ENCODE data around the gene TDRD9.
"Not testable (repeated sequence)": the region's sequence is repeated elsewhere in the genome, so short reads cannot be mapped to it uniquely, and the experiment has no call there.

Gene TDRD9

DNA sequence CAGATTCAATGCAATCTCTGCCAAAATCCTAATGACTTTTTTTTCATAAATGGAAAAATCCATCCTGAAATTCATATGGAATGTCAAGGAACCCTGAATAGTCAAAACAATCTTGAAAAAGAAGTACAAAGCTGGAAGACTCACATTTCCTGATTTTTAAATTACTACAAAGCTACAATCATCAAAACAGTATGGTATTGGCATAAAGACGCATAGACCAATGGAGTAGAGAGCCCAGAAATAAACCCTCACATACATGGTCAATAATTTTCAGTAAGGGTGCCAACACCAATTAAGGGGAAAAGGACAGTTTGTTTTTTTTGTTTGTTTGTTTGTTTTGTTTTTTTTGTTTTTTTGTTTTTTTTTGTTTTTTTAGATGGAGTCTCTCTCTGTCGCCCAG, 18.7 kb downstream of the TDRD9 start:
- H3K4me1 ChIP-seq (ENCODE audit: control insufficient read depth, insufficient read depth, low read length, poor library complexity, severe bottlenecking): no peaks in the 10 kb centered on the region
- peaks cover 2% of the 10 kb centered on the region for H3K27me3 ChIP-seq (replicated peaks; ENCODE audit: control insufficient read depth, insufficient read depth, low read length, poor library complexity, severe bottlenecking)
- H3K36me3 ChIP-seq (ENCODE audit: control insufficient read depth, insufficient read depth, low read length): no peaks in the 10 kb centered on the region
- no peak overlapping the region for H3K27ac ChIP-seq (ENCODE audit: insufficient read depth, low read length, poor library complexity, severe bottlenecking)
- H3K4me3 ChIP-seq (ENCODE audit: insufficient read depth, low read depth, low read length, poor library complexity, severe bottlenecking): no peak overlapping the region
- no peaks in the 10 kb centered on the region for H3K9me3 ChIP-seq (ENCODE audit: control insufficient read depth, low read length)
- DNase-seq: no peak

DNA sequence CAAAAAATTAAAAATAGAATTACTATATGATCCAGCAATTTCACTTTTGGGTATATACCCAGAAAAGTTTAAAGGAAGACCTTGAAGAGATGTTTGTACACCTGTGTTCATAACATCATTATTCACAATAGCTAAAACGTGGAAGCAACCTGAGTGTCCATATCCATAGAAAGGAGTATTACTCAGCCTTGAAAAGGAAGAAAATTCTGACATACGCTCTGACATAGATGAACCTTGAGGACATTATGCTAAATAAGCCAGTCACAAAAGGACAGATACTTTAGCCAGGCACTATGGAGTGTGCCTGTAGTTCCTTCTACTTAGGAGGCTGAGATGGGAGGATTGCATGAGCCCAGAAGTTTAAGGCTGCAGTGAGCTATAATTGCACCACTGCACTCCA, 20.2 kb downstream of the TDRD9 start:
- DNase-seq: no peak
- Histone ChIP-seq H3K9me3 (ENCODE audit: control insufficient read depth, low read length) (no peaks in the 10 kb centered on the region), H3K27ac (ENCODE audit: insufficient read depth, low read length, poor library complexity, severe bottlenecking) (no peak overlapping the region)

DNA sequence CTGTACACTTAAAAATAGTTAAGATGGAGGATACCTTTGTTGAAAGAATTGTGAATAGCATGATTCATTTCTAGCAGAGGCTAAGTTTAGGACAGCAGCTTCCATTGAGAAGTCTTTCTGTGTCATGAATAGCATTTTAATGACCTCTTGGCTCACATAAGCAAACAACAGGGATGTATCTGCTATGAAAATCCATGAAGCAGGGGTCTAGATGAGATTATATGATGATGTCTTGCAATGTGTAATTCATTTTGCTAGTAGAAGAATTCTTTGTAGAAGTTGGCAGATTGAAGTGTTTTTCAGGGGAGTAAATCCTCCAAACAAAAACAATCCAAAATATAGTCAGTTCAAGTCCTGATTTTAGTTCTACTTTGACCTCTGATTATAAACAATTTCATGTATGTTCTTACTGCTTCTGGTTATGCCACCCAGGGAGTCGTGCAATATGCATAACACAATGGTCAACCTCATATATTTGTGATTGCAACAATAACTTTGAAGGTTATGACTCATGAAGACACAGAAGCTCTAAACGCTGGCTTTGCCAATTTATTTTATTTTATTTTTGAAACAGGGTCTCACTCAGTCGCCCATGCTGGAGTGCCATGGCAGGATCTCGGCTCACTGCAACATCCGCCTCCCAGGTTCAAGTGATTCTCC, 21.0 kb downstream of the TDRD9 start:
- DNase-seq: no peak
- no peaks in the 10 kb centered on the region for H3K27me3 ChIP-seq (replicated peaks; ENCODE audit: control insufficient read depth, insufficient read depth, low read length, poor library complexity, severe bottlenecking)
- no peaks in the 10 kb centered on the region for H3K9me3 ChIP-seq (ENCODE audit: control insufficient read depth, low read length)
- H3K4me3 ChIP-seq (ENCODE audit: insufficient read depth, low read depth, low read length, poor library complexity, severe bottlenecking): no peak overlapping the region
- H3K4me1 ChIP-seq (ENCODE audit: control insufficient read depth, insufficient read depth, low read length, poor library complexity, severe bottlenecking): no peaks in the 10 kb centered on the region
- H3K36me3 ChIP-seq (ENCODE audit: control insufficient read depth, insufficient read depth, low read length): no peaks in the 10 kb centered on the region
- no peak overlapping the region for H3K27ac ChIP-seq (ENCODE audit: insufficient read depth, low read length, poor library complexity, severe bottlenecking)

More for the DNA sequence above, 20.2 kb downstream of the TDRD9 start:
- Histone ChIP-seq H3K27me3 (replicated peaks; ENCODE audit: control insufficient read depth, insufficient read depth, low read length, poor library complexity, severe bottlenecking) (no peaks in the 10 kb centered on the region), H3K4me1 (ENCODE audit: control insufficient read depth, insufficient read depth, low read length, poor library complexity, severe bottlenecking) (no peaks in the 10 kb centered on the region), H3K4me3 (ENCODE audit: insufficient read depth, low read depth, low read length, poor library complexity, severe bottlenecking) (no peak overlapping the region), H3K36me3 (ENCODE audit: control insufficient read depth, insufficient read depth, low read length) (no peaks in the 10 kb centered on the region)

DNA sequence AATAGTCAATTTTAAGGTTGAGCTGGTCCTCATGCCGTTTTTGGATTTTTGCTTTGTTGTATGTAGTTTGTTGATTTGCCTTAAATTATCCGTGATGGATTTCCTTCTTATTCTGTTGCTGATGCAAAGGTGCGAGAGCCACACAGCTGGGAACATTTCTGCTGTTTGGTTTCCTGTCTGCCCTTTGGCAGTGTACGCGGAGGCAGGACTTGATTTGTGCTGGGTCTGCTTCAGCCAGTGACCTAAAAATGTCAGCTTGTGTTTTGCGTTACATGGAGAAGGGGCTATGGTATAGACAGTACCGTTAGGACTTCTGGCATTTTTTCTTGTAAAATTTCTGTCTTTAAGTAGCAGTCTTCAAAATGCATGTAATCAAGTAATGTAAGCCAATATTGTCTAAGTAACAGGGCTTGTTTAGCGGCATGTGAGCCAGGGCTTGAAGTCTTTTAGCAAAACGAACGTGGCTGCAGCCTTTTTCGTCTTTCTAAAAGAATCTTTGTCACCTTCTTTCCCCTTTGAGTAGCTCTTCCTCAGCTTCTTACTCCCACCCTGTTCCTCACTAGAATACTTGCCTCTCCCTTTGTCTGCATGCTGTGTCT, 32.3 kb downstream of the TDRD9 start:
- Histone ChIP-seq H3K4me1 (ENCODE audit: control insufficient read depth, insufficient read depth, low read length, poor library complexity, severe bottlenecking) (no peaks in the 10 kb centered on the region), H3K27me3 (replicated peaks; ENCODE audit: control insufficient read depth, insufficient read depth, low read length, poor library complexity, severe bottlenecking) (no peaks in the 10 kb centered on the region), H3K36me3 (ENCODE audit: control insufficient read depth, insufficient read depth, low read length) (no peaks in the 10 kb centered on the region), H3K27ac (ENCODE audit: insufficient read depth, low read length, poor library complexity, severe bottlenecking) (no peak overlapping the region), H3K4me3 (ENCODE audit: insufficient read depth, low read depth, low read length, poor library complexity, severe bottlenecking) (no peak overlapping the region), H3K9me3 (ENCODE audit: control insufficient read depth, low read length) (no peaks in the 10 kb centered on the region)
- no peak for DNase-seq

DNA sequence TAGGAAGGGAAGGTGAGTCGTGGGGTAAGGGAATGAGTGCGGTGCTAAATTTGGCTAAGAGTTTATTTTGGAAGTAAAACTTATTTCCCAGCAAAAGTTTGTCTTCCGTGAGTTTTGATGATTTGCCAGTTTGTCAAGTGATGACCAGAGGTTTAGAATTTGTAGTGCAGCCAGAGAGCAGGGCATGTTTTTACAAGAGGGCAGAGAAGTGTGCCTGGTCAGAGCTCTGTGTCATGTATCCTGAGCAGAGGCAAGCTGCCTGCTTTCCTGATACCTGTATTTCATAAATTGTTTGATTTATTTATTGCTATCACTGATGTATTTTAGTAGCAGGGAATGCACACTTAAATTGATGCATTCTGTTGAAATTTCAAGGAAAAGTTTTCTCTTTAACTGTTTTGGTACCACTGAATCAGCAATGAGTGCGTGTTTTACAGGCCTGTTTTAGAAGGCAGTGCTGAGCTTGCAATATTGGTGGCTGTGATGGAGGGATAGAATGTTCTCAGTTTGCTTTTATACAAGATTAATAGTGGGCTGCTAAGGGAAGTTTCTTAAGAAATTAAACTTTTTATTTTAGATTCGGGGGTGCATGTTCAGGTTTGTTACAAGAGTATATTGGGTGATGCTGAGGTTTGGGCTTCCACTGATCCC, 33.8 kb downstream of the TDRD9 start:
- no peaks in the 10 kb centered on the region for H3K36me3 ChIP-seq (ENCODE audit: control insufficient read depth, insufficient read depth, low read length)
- no peaks in the 10 kb centered on the region for H3K27me3 ChIP-seq (replicated peaks; ENCODE audit: control insufficient read depth, insufficient read depth, low read length, poor library complexity, severe bottlenecking)
- no peaks in the 10 kb centered on the region for H3K9me3 ChIP-seq (ENCODE audit: control insufficient read depth, low read length)
- no peak for DNase-seq
- H3K4me1 ChIP-seq (ENCODE audit: control insufficient read depth, insufficient read depth, low read length, poor library complexity, severe bottlenecking): no peaks in the 10 kb centered on the region
- no peak overlapping the region for H3K27ac ChIP-seq (ENCODE audit: insufficient read depth, low read length, poor library complexity, severe bottlenecking)
- H3K4me3 ChIP-seq (ENCODE audit: insufficient read depth, low read depth, low read length, poor library complexity, severe bottlenecking): no peak overlapping the region

DNA sequence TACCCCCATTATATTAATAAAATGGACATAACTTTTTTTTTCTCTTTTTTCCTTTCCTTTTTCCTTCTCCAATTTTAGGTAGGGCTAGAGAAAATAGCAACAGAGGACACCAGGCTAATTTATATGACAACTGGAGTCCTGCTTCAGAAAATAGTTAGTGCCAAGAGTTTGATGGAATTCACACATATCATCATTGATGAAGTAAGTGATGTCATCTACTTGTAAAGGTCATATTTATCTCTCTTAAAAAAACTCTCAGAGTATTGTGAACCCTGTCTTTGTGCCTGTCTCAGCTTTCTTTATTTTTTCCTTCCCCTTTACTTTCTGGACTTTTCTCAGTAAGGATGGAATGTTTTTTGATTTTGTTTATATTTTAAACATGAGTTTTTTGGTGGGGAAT, 38.4 kb downstream of the TDRD9 start:
- Histone ChIP-seq H3K4me3 (ENCODE audit: insufficient read depth, low read depth, low read length, poor library complexity, severe bottlenecking) (no peak overlapping the region), H3K27me3 (replicated peaks; ENCODE audit: control insufficient read depth, insufficient read depth, low read length, poor library complexity, severe bottlenecking) (no peaks in the 10 kb centered on the region), H3K4me1 (ENCODE audit: control insufficient read depth, insufficient read depth, low read length, poor library complexity, severe bottlenecking) (no peaks in the 10 kb centered on the region), H3K27ac (ENCODE audit: insufficient read depth, low read length, poor library complexity, severe bottlenecking) (no peak overlapping the region), H3K9me3 (ENCODE audit: control insufficient read depth, low read length) (no peaks in the 10 kb centered on the region), H3K36me3 (ENCODE audit: control insufficient read depth, insufficient read depth, low read length) (no peaks in the 10 kb centered on the region)
- DNase-seq: no peak

DNA sequence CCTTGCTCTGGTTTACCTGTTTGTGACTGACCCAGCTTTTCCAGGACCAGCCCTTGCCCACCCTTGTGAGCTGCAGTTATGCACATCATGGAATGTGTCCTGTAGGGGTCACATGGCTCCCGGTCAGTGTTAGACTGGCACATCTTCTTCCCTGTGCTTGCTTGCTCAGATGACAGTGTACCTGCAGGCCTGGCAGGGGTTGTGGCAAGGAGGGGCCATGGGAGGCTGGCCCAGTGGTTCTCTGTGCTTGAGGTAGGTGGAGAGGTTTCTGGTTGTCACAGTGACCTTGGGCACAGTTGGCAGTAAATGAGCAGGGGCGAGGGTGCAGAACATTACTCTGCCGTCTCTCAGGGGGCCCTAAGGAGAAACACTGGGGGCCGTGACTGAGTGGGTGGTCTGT, 41.7 kb downstream of the TDRD9 start:
- DNase-seq: no peak
- H3K4me1 ChIP-seq (ENCODE audit: control insufficient read depth, insufficient read depth, low read length, poor library complexity, severe bottlenecking): no peaks in the 10 kb centered on the region
- no peaks in the 10 kb centered on the region for H3K9me3 ChIP-seq (ENCODE audit: control insufficient read depth, low read length)
- no peak overlapping the region for H3K27ac ChIP-seq (ENCODE audit: insufficient read depth, low read length, poor library complexity, severe bottlenecking)
- no peaks in the 10 kb centered on the region for H3K27me3 ChIP-seq (replicated peaks; ENCODE audit: control insufficient read depth, insufficient read depth, low read length, poor library complexity, severe bottlenecking)
- no peak overlapping the region for H3K4me3 ChIP-seq (ENCODE audit: insufficient read depth, low read depth, low read length, poor library complexity, severe bottlenecking)
- H3K36me3 ChIP-seq (ENCODE audit: control insufficient read depth, insufficient read depth, low read length): no peaks in the 10 kb centered on the region

DNA sequence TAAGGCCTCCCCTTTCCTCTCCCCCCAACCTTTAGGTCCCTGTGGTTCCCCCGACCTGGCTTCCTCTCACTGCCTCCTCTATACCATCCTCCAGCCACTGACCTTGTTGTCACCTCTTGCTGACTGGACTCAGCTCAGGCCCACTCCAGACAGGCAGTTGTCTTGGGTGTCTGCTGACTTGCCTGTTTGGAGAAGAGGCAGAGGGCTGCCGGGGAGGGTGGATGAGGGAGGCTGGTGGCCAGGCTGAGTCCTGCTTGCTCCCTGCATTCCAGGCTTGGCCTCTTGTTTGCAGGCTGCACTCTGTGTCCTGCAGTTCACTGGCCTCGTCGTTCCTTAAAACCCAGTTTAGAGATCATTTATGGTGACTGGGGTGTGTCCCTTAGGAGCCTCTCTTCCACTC, 45.1 kb downstream of the TDRD9 start:
- DNase-seq: no peak

DNA sequence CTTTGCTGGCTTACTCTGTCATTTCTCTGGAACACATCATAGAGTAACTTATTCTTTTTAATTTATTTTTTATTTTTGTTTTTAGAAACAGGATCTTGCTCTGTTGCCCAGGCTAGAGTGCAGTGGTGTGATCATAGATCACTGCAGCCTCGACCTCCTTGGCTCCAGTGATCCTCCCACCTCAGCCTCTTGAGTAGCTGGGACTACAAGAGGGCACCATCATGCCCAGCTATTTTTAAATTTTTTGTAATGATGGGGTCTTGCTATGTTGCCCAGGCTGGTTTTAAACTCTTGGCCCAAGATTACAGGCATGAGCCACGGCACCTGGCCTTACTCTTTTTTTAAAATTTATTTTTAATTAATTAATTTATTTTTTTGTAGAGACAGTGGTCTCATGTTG, 46.3 kb downstream of the TDRD9 start:
- no peaks in the 10 kb centered on the region for H3K36me3 ChIP-seq (ENCODE audit: control insufficient read depth, insufficient read depth, low read length)
- no peak overlapping the region for H3K27ac ChIP-seq (ENCODE audit: insufficient read depth, low read length, poor library complexity, severe bottlenecking)
- H3K9me3 ChIP-seq (ENCODE audit: control insufficient read depth, low read length): no peaks in the 10 kb centered on the region
- DNase-seq: no peak
- H3K27me3 ChIP-seq (replicated peaks; ENCODE audit: control insufficient read depth, insufficient read depth, low read length, poor library complexity, severe bottlenecking): no peaks in the 10 kb centered on the region
- no peak overlapping the region for H3K4me3 ChIP-seq (ENCODE audit: insufficient read depth, low read depth, low read length, poor library complexity, severe bottlenecking)
- no peaks in the 10 kb centered on the region for H3K4me1 ChIP-seq (ENCODE audit: control insufficient read depth, insufficient read depth, low read length, poor library complexity, severe bottlenecking)

More for the DNA sequence above, 45.1 kb downstream of the TDRD9 start:
- Histone ChIP-seq H3K27ac (ENCODE audit: insufficient read depth, low read length, poor library complexity, severe bottlenecking) (no peak overlapping the region), H3K27me3 (replicated peaks; ENCODE audit: control insufficient read depth, insufficient read depth, low read length, poor library complexity, severe bottlenecking) (no peaks in the 10 kb centered on the region), H3K4me3 (ENCODE audit: insufficient read depth, low read depth, low read length, poor library complexity, severe bottlenecking) (no peak overlapping the region), H3K36me3 (ENCODE audit: control insufficient read depth, insufficient read depth, low read length) (no peaks in the 10 kb centered on the region), H3K9me3 (ENCODE audit: control insufficient read depth, low read length) (no peaks in the 10 kb centered on the region), H3K4me1 (ENCODE audit: control insufficient read depth, insufficient read depth, low read length, poor library complexity, severe bottlenecking) (no peaks in the 10 kb centered on the region)

DNA sequence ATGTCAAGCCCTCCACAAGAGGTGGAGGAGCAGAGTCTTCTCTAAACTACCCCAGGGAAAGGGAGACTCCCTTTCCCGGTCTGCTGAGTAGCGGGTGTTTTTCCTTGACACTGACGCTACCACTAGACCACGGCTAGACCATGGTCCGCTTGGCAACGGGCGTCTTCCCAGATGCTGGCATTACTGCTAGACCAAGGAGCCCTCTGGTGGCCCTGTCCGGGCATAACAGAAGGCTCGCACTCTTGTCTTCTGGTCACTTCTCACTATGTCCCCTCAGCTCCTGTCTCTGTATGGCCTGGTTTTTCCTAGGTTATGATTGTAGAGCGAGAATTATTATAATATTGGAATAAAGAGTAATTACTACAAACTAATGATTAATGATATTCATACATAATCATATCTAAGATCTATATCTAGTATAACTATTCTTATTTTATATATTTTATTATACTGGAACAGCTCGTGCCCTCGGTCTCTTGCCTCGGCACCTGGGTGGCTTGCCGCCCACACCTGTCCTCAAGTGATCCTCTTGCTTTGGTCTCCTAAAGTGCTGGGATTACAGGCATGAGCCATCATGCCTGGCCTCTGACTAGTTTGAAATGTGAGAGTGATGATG, 52.5 kb downstream of the TDRD9 start:
- not testable (repeated sequence) for H3K27ac ChIP-seq (ENCODE audit: insufficient read depth, low read length, poor library complexity, severe bottlenecking); H3K4me1 ChIP-seq (ENCODE audit: control insufficient read depth, insufficient read depth, low read length, poor library complexity, severe bottlenecking); H3K36me3 ChIP-seq (ENCODE audit: control insufficient read depth, insufficient read depth, low read length); H3K9me3 ChIP-seq (ENCODE audit: control insufficient read depth, low read length); H3K27me3 ChIP-seq (replicated peaks; ENCODE audit: control insufficient read depth, insufficient read depth, low read length, poor library complexity, severe bottlenecking); DNase-seq; H3K4me3 ChIP-seq (ENCODE audit: insufficient read depth, low read depth, low read length, poor library complexity, severe bottlenecking)
